GM21526 (cell line): Measurements from ENCODE around the gene TAS2R9.
"Not testable (repeated sequence)": the region's sequence is repeated elsewhere in the genome, so short reads cannot be mapped to it uniquely, and the experiment has no call there.

Experiments
- ATAC-seq: cut with Tn5 transposase; IDR thresholded peaks from one replicate; pipeline ENCODE4 v1.9.1; 2021; ENCODE audit warnings: moderate library complexity; ENCODE audit not compliant: unreplicated experiment, low FRiP score

Gene TAS2R9, protein sequence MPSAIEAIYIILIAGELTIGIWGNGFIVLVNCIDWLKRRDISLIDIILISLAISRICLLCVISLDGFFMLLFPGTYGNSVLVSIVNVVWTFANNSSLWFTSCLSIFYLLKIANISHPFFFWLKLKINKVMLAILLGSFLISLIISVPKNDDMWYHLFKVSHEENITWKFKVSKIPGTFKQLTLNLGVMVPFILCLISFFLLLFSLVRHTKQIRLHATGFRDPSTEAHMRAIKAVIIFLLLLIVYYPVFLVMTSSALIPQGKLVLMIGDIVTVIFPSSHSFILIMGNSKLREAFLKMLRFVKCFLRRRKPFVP

DNA sequence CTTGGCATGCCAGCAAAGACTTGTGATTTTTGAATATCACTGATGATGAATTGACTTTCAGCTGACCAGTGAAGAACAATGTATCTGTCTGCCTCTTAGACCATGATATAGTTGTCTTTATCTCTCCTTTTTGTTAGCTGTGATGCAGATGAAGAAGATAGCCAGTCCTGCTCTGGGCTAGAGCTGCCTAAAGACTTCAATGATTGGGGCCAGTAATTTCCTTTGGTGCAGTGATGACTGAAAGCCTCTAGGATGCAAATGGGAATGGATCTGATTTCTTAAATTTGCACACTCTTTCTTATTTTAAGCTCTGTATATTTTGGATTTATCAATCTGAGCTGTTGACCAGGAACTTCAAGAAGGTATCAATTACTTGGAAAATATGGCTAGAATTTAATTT is at the start of gene TAS2R9:
TSS of gene TAS2R9 (minus strand) at position 101 of the 400 bp plus-strand sequence. CDS start at position 8, 93 bp downstream.
- ATAC-seq = no peak

DNA sequence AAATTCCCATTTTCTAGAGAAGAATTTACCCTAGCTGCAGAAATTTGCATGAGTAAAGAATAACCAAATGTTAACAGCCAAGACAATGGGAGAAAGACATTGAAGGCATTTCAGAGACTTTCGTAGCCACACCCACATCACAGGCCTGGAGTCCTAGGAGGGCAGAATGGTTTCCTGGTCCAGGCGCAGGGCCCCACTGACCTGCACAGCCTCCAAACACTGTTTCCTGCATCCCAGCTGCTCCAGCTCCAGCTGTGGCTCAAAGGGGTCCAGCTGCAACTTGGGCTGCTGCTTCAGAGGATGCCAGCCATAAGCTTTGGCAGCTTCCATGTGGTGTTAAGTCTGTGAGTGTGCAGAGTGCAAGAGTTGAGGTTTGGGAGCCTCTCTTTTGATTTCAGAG is 45.8 kb upstream of the TAS2R9 start:
- no peak for ATAC-seq

DNA sequence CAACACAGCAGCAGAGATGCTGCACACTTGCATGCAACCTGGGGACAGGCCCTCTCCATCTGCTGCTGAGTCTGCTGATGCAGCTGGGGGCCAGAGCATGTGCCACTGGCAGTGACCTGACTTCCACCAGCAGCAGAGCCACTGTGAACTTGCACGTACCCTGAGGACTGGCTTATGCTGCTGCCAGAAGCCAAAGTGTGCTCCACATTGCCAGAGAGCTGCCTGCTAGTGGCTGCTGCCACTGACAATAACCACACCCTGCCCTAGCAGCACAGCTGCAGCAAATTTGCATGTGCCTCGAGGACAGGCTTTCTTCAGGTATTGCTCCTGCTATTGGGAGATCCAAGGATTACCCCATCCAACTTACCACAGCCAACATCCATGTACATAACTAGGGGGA is 43.8 kb upstream of the TAS2R9 start:
- ATAC-seq = no peak

DNA sequence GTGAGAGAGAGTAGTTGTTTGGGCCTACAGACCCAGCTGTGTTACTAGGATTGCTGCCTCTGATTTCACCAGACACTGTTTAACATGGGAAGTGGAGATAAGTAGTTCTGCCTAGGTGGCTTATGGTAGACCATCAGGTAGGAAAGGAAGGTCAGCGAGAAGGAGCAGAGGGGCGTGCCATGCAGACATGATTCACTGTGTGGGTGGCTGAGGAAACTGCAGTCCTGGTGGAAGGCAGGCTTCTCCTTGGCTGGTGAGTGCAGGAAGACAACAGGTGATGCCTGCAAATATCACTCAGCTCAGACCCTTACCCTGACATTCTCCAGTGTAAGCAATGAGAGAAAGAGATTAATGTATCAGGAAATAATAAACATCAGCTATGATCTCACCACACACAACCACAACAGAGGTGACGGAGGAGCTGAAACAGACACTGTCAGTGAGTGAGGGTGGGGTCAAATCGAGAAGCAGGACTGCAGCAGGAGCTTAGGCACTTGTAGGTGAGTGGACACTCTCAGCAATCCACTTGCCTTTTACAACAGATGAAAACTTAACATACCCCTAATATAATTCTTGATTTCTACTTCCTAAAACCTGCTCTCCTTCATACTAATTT is 41.4 kb upstream of the TAS2R9 start:
- no peak for ATAC-seq

DNA sequence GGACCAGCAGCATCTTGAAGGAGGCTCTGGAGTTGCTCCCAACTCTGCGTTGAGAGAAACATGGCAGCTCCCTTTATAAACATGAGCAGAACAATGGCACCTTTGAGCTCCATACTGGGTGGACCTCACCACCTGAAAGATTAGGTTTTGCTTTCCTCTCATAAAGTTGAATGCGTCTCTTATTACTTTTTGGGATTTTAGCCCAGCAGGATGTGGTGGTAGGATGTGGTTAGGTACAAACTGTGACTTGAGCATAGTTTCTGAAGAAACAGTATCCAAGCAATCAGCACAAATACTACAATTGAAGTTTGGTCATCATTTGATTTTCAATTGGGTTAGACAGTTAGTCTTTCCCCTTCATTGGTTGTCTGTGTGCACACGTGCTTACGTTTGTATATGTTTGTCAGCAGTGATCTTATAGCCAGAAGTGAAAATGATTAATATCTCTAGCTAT is 39.5 kb upstream of the TAS2R9 start, which contains the start of gene PRR4:
TSS of gene PRR4 (minus strand) at position 51 of the 454 bp plus-strand sequence. CDS start at position 13, 38 bp downstream.
- no peak for ATAC-seq

DNA sequence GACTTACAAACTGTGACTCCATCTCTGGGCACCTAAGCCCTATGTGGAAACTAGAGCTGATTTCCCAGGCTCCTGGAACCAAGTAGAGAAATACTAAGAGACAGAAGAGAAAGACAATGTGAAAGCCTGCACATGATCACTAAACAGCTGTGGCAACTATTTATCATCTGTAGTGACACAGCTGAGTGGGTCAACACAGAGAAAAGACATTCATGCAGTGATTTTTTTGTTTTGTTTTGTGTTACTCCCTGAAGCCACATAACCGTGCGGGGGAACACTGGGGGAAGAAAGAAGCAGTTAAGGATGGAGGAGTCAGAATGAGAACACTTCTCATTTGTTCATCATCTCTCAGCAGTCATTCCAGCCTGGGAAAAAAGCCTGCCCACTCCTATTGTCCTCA is 37.8 kb upstream of the TAS2R9 start:
- ATAC-seq = no peak

DNA sequence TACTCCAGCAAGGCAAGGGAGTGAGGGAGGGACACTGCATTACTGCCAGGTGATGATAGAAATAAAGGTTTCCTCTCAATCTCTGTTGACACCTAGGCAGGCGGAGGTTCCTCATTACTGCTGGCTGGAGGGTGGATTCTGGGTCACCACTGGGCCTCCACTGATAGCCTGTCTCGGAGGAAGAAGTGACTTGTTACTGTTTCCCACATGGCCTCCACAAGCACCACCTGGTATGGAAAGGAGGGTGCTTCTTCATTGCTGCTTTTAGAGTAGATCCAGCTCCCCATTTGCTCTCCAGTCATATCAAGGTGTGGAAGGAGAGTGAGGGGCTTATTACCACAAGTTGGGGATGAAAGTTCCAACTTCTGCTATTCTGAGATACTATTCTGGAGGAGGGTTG is 32.9 kb upstream of the TAS2R9 start:
- ATAC-seq = no peak

DNA sequence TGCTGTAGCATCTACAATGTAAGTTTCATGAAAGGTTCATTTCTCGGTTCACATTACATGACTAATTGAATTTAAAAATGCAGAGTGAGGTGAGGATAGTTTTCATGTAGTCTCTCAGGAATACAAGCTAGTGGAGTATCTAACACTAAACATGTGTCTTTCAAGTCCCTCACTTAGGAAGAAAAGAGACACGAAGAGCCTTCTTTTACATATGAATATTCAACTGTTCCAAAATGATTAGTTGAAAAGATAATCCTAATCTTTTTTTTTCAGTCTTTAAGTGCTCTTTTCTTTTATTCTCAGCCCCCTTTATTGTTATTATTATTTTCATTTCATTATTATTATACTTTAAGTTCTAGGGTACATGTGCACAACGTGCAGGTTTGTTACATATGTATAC is 28.5 kb upstream of the TAS2R9 start:
- no peak for ATAC-seq

DNA sequence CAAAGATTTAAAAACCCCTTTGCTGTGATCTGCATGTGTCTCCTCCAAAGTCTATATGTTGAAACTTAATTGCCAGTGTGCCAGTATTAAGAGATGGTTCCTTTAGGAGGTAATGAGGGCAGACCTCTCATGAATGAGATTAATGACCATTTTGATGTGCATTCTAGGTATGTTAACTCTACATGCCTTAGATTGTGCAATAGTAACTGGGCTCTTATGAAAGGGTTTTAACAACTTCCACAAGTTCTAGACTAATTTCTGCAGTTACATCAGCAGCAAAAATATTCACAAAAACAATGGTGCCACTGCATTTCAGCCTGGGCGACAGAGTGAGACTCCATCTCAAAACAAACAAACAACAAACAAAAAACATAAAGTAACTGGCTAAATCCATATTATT is 20.0 kb upstream of the TAS2R9 start:
- ATAC-seq = no peak

DNA sequence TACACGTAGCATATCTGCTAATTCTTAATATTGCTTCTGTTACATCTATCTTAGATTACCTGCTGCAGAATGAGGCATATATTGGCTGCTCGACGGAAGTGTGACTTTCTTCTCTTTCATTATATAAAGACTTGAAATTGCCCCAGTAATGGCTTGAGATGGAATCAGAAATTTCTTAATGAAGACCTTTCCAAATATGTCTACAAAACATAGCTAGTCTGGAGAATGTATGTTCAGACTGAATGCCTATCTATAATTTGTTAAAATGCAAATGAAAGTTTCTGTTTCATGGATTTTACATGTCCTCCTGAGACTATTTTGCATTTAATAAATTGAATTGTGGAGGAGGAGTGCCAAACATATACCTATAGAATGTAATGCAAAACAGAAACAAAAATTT is 16.3 kb upstream of the TAS2R9 start, which contains the start of gene TAS2R10:
TSS of gene TAS2R10 (minus strand) at position 101 of the 400 bp plus-strand sequence. CDS start at position 12, 89 bp downstream.
- ATAC-seq = no peak

DNA sequence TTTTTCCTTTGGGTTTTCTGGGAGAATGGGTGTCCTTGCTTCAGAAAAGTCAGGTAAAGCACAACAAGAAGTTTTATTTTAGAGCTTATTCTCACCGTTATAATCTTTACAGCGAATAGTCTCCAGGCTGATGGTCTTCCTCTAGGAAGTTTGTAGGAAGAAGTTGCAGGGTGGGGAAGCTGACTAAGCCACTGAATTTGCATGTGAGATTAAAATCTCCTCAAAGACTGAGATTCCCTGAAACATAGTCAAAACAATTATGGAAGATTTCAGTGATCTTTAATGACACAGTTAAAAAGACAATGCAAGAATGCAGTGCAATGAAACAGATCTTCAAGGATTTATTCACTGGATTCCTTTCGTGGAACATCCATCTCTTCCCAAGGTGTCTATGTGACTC is 15.0 kb upstream of the TAS2R9 start:
- ATAC-seq = no peak

DNA sequence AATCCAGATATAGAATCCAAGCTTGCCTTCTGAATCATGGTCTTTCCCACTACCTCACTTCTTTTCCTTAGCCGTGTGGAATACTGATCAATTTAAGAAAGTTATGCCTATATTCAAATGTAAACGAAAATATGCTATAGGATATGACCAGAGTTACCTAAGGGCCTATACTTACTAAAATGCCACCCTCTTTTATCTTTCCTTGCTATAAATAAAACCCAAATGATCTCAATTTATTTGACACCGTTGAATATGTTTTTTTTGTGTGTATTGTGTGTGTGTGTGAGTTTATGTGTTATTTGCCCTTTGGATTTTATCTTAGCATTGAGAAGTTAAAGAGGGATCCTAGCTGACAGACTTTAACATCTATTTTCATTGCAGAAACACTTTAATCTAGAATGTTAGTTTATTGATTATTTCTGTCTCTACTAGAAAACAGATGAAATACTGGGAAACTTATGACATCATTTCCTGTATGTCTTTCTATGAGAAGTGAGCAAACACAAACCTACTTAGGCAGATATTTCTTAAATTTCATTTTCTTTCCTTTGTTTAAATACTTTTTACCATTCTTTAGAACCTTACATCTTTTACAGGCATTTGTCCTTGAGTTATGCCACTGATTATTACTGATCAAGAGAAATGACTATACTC is 2.0 kb upstream of the TAS2R9 start:
- no peak for ATAC-seq

DNA sequence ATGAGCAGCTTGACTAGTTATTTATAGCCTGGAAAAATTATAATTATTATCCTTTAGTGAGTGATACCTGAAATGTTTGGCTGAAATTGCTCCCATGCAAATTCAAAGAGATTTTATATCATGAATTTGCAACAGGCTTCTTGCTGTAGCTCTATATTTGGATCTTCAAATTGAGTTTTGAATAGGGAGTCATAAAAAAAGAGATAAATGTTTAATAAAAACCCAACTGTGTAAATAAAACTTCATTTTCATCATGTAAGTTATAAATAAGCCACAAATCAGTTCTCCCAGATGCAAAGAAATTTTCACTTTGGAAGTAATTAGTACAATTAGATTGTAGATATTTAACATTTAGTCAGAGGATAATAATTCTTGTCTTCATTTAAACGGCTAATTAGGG is 2.8 kb downstream of the TAS2R9 start, which contains the start of gene TAS2R8:
TSS of gene TAS2R8 (minus strand) at position 101 of the 400 bp plus-strand sequence. CDS start 306 bp downstream, outside the sequence.
- ATAC-seq = no peak

DNA sequence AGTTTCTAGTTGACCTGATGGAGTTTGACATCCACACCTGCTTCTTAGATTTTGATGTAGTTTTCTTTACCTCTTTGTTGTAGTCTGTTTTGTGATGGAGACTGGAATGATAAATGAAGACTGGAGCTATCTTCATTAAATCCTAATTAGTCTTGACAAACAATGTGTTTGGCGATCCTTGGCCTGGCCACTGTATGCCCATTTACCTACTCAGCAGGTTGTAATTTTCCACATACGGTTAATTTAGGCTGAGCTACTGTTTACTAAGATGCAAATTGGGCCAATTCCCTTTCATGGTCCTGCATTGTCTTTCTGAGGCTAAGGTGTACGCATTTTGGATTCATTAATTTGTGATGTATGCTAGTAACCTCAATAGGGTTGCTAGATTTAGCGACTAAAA is 7.4 kb downstream of the TAS2R9 start, which contains the start of gene TAS2R7:
TSS of gene TAS2R7 (minus strand) at position 41 of the 400 bp plus-strand sequence. CDS start 57 bp downstream, outside the sequence.
- no peak for ATAC-seq

DNA sequence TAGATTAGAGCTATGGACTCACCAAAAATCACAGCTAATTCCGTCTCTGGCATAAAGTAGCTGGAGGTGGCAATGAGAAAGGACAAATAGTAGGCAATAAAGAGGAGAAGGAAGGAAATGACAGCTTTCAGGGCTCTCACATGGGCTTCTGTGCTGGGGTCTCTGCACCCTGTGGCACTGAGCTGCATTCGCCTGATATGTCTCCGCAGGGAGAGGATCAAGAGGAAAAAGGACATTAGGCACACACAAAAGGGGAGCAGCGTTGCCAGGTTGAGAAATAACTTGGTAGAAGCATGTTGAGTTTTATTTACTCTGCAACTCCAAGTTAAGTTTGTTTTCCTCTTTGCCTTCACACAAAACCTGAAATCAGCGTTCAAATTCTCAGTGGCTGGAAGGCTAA is 8.2 kb downstream of the TAS2R9 start:
- ATAC-seq = no peak

DNA sequence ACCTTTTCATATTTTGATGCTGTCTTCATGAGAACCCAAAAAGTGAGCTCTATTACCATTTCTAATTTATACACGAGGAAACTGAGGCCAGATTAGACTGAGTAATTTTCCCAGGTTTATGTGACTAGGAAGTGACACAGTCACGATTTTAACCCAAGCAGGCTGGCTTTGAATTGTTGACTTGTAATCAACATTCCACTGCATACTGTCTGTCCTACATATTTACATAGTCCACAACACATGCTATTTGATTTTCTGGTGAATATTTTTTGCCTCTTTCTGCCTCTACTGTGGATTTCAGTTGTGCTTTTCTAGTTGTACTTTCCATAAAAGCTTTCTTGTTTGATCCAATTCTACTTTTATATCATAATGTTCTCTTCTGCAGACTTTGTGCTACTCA is 15.7 kb downstream of the TAS2R9 start:
- no peak for ATAC-seq

DNA sequence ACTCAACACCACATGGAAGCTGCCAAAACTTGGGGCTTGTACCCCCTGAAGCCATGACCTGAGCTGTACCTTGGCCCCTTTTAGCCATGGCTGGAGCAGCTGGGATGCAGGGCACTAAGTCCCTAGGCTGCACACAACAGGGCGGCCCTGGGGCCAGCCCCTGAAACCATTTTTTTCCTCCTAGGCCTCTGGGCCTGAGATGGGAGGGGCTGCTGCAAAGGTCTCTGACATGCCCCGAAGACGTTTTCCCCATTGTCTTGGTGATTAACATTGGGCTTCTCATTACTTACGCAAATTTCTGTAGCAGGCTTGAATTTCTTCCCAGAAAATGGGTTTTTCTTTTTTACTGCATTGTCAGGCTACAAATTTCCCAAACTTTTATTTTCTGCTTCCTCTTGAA is 18.2 kb downstream of the TAS2R9 start:
- not testable (repeated sequence) for ATAC-seq

DNA sequence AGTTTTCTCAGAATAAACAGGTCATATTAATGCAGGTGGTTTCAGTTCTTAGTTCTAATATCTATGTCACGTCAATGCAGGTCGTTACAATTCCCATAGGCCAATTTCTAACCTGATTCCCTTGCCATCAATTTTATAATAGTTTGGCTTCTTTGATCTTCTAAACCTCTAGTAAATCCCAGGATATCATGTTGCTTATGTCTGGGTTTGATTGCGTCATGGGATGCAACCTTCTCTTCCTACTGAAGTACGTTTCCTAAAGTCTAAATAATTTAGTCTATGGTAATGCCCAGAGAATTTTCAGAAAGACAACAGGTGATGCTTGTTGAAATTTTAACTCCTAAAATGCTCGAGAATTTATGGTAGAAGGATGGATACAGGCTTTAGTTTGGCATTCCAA is 26.7 kb downstream of the TAS2R9 start:
- no peak for ATAC-seq

DNA sequence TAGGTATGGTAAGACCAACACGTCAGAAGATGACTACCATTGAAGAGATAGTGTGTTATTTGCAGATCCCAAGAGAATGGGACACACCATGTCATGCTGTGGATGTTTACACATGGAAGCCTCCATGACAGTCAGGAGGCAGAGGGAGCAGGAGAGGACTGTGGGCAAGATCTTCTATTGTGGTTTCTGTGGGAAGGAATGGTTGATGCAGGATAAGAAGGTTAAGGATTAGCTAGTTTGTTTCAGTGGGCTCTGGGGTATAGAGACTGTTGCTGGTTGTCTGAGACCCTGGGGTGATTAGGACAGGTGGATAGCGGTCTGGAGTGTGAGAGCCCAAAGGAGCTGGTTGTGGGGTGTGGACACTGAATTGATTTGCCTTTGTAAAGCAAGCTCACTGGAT is 30.9 kb downstream of the TAS2R9 start:
- ATAC-seq = no peak

DNA sequence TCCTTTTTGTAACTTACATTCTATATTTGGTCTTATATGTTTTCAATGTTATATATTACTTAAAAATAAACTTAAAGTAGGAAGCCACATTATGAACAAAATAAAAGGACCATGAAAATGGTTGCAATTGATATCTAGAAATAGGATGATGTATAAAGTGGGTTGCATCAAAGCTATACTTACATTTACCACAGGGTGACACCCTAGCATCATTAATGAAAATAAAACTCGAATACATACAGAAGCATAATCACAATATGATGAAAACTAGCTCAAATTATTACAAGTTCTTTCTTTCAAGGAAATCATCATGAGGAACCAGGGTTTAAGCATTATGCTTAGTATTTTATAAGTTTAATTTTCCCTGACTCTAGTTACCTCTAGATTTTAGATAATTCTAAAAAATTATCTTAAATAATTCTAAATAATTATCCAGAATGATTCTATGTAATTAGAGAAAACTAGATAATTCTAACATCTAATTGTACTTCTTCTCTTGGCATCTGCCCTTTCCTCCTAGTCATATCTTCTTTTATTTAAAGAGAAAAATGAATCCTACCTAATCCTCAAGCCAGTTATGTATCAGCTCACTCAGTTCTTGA is 38.7 kb downstream of the TAS2R9 start:
- ATAC-seq = no peak

DNA sequence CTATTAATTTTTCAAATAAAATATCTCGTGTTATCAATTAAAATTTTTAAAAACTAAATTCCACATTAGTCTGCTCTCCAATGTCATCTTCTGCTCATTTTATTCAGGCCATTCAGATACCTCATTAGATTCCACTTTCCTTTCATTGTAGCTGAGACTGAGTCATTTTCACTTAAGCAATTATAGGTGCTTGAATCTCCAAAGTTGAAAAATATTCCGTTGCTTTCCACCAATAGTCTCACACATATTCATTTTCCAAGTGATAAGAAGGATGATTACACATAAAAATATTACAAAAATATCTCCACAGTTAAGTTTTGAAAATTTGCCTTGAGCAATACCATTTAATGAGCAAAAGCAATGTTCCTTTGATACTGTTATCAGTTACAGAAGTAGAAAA is 50.3 kb downstream of the TAS2R9 start:
- no peak for ATAC-seq
